SK-N-SH (cell line): Measurements from ENCODE around the gene PRKRIP1. TPM values are rescaled to one million over a fixed set of nuclear protein-coding genes. Genes with fewer than 3 reads are reported as not detected.

Experiments used
- CTCF ChIA-PET: fragments of 300-600, 350-600 bp; formaldehyde crosslinking; extraction: SDS; loops from one replicate; lab custom pipeline; 2021; lab: Yijun Ruan, JAX
- POLR2A ChIA-PET: fragments of 350-600 bp; sonication (Branson Sonifier 250); formaldehyde crosslinking; extraction: SDS; loops from one replicate; lab custom pipeline; 2020; ENCODE audit warnings: antibody characterized with exemption, inconsistent platforms; lab: Yijun Ruan, JAX
- DNase-seq: peaks from one replicate; pipeline ENCODE4 v3.0.0; 2012
- H2AFZ ChIP-seq: fragments of 200-600 bp; sonication (generic); 2 replicates; pipeline ENCODE4 v1.8.1; 2016; ENCODE audit warnings: antibody characterized with exemption, mild to moderate bottlenecking, low read depth
- H3F3A ChIP-seq: fragments of 200-600 bp; sonication (generic); replicated peaks from 2 replicates; pipeline ENCODE3; 2016; ENCODE audit warnings: antibody characterized with exemption, mild to moderate bottlenecking; ENCODE audit not compliant: insufficient read depth
- H3K27ac ChIP-seq, 2 experiments: fragments of 200-500 bp in 1 of 2; fragments of 200-600 bp in 1 of 2; sonication (Bioruptor generic) in 1 of 2; sonication (generic), shearing (Covaris generic) in 1 of 2; 2 replicates each; pipeline versions ENCODE4 v1.5.1 to v1.6.1; 2014 to 2016; ENCODE audit warnings: low read depth in 2 of 2, inconsistent platforms in 1 of 2, low read length in 1 of 2, mild to moderate bottlenecking in 1 of 2, mixed read lengths in 1 of 2
- H3K27me3 ChIP-seq: fragments of 200-600 bp; sonication (generic), shearing (Covaris generic); 2 replicates; pipeline ENCODE4 v1.6.1; 2016; ENCODE audit warnings: mixed run types; ENCODE audit not compliant: insufficient read depth
- H3K36me3 ChIP-seq, 2 experiments: fragments of 200-500 bp in 1 of 2; fragments of 200-600 bp in 1 of 2; sonication (Bioruptor generic) in 1 of 2; sonication (generic) in 1 of 2; replicated peaks in 1 of 2; 2 replicates each; pipeline versions ENCODE3 to v1.5.1; 2014 to 2016; ENCODE audit warnings: low read length in 1 of 2, mild to moderate bottlenecking in 1 of 2; ENCODE audit not compliant: insufficient read depth in 2 of 2, control insufficient read depth in 1 of 2
- H3K4me1 ChIP-seq, 2 experiments: fragments of 200-500 bp in 1 of 2; fragments of 200-600 bp in 1 of 2; sonication (Bioruptor generic) in 1 of 2; sonication (generic), shearing (Covaris generic) in 1 of 2; 2 replicates each; pipeline versions ENCODE4 v1.5.1 to v1.6.1; 2014 to 2016; ENCODE audit warnings: low read depth in 1 of 2, low read length in 1 of 2, mixed run types in 1 of 2; ENCODE audit not compliant: insufficient read depth in 2 of 2, control insufficient read depth in 1 of 2
- H3K4me2 ChIP-seq: fragments of 200-600 bp; sonication (generic), shearing (Covaris generic); 2 replicates; pipeline ENCODE4 v1.6.1; 2017; ENCODE audit warnings: mixed run types
- H3K4me3 ChIP-seq, 2 experiments: fragments of 200-500 bp in 1 of 2; fragments of 200-600 bp in 1 of 2; sonication (Bioruptor generic) in 1 of 2; sonication (generic), shearing (Covaris generic) in 1 of 2; 2 replicates each; pipeline versions ENCODE4 v1.5.1 to v1.8.1; 2014 to 2016; ENCODE audit warnings: low read depth in 2 of 2, inconsistent platforms in 1 of 2, low read length in 1 of 2, mild to moderate bottlenecking in 1 of 2, mixed read lengths in 1 of 2, moderate library complexity in 1 of 2
- H3K79me2 ChIP-seq: fragments of 200-600 bp; sonication (generic); 2 replicates; pipeline ENCODE4 v1.8.1; 2017; ENCODE audit warnings: mild to moderate bottlenecking; ENCODE audit not compliant: insufficient read depth
- H3K9ac ChIP-seq: fragments of 200-600 bp; sonication (generic); 2 replicates; pipeline ENCODE4 v1.6.1; 2017; ENCODE audit warnings: mixed run types
- H3K9me2 ChIP-seq: fragments of 200-600 bp; sonication (generic); 2 replicates; pipeline ENCODE4 v1.6.1; 2017; ENCODE audit warnings: mixed run types
- H3K9me3 ChIP-seq: fragments of 200-600 bp; sonication (generic); 2 replicates; pipeline ENCODE4 v1.6.1; 2017; ENCODE audit warnings: mixed run types, mild to moderate bottlenecking, moderate library complexity
- H4K20me1 ChIP-seq: fragments of 200-600 bp; sonication (generic); 2 replicates; pipeline ENCODE4 v1.6.1; 2017; ENCODE audit warnings: mild to moderate bottlenecking, mixed run types; ENCODE audit not compliant: insufficient read depth
- CHD2 ChIP-seq: fragments of 150-350 bp; IDR thresholded peaks from 2 replicates; pipeline ENCODE4 v1.6.1; 2018; ENCODE audit warnings: low read length; ENCODE audit not compliant: partially characterized antibody
- EP300 ChIP-seq, 2 experiments: IDR thresholded peaks; 2 replicates each; pipeline versions ENCODE4 v1.4.0 to v1.6.1; 2012; ENCODE audit warnings: borderline replicate concordance in 1 of 2, low read depth in 1 of 2, low read length in 1 of 2
- FOSL2 ChIP-seq: IDR thresholded peaks from 2 replicates; pipeline ENCODE4 v1.4.0; 2012; ENCODE audit warnings: low read depth, mild to moderate bottlenecking, moderate library complexity, borderline replicate concordance
- GATA2 ChIP-seq: sonication (generic); formaldehyde crosslinking; IDR thresholded peaks from 2 replicates; pipeline ENCODE4 v1.5.0; 2020; ENCODE audit warnings: mild to moderate bottlenecking, missing genetic modification reagents
- JUND ChIP-seq: IDR thresholded peaks from 2 replicates; pipeline ENCODE4 v1.4.0; 2012
- MAX ChIP-seq: IDR thresholded peaks from 2 replicates; pipeline ENCODE4 v1.4.0; 2012; ENCODE audit warnings: low read depth
- MXI1 ChIP-seq: IDR thresholded peaks from 2 replicates; pipeline ENCODE4 v1.6.1; 2012; ENCODE audit warnings: mild to moderate bottlenecking, low read depth, low read length, improper control_type of control experiment
- PBX3 ChIP-seq: IDR thresholded peaks from 2 replicates; pipeline ENCODE4; 2012
- RCOR1 ChIP-seq: fragments of 150-350 bp; IDR thresholded peaks from 2 replicates; pipeline ENCODE4 v1.6.1; 2017; ENCODE audit warnings: antibody characterized with exemption, low read length
- RFX5 ChIP-seq: IDR thresholded peaks from 2 replicates; pipeline ENCODE4 v1.6.1; 2012; ENCODE audit warnings: mild to moderate bottlenecking, improper control_type of control experiment, low read length
- RXRA ChIP-seq: IDR thresholded peaks from 2 replicates; pipeline ENCODE4 v1.4.0; 2012; ENCODE audit warnings: low read depth, mild to moderate bottlenecking, borderline replicate concordance
- SIN3A ChIP-seq: IDR thresholded peaks from 2 replicates; pipeline ENCODE4 v1.6.1; 2012; ENCODE audit warnings: low read depth, mild to moderate bottlenecking, low read length, moderate library complexity, borderline replicate concordance
- TCF12 ChIP-seq: IDR thresholded peaks from 2 replicates; pipeline ENCODE4 v1.4.0; 2012
- TEAD4 ChIP-seq: IDR thresholded peaks from 2 replicates; pipeline ENCODE4 v1.4.0; 2012; ENCODE audit warnings: mild to moderate bottlenecking, borderline replicate concordance; ENCODE audit not compliant: insufficient read depth
- ZBTB33 ChIP-seq: IDR thresholded peaks from 2 replicates; pipeline ENCODE4 v1.4.0; 2012; ENCODE audit warnings: low read depth, borderline replicate concordance
- WGBS: methylation state at CpG from one replicate; pipeline ENCODE4 v1.1.6; 2017; ENCODE audit warnings: low lambda C conversion rate; 5-methylcytosine and 5-hydroxymethylcytosine counted together
- polyA plus RNA-seq, 3 experiments: library from polyadenylated mRNA; depleted of rRNA; stranded (reverse); fragments of >200 nt; gene quantifications; 2 replicates each; pipeline ENCODE4 v1.2.3, GENCODE V29; 2012

The PRKRIP1 gene
- polyA plus RNA-seq, 1 of the 3 experiments (the other 2 are of a cell fraction), result 41.2 TPM

- Histone ChIP-seq H3K27ac (no peak overlapping the region), H3K4me2 (no peak overlapping the region), H4K20me1 (no peaks in the 10 kb centered on the region), H3F3A (peaks cover 24% of the 10 kb centered on the region), H3K9ac (no peak overlapping the region), H2AFZ (no peak overlapping the region), H3K79me2 (no peaks in the 10 kb centered on the region; the same call in 1 of the 2 replicates), H3K9me2 (no peaks in the 10 kb centered on the region), H3K4me3 (no peak overlapping the region), H3K4me1 (no peaks in the 10 kb centered on the region), H3K27me3 (no peaks in the 10 kb centered on the region), H3K9me3 (no peaks in the 10 kb centered on the region), H3K36me3 (peaks cover 9 to 37% of the 10 kb centered on the region in 2 experiments)
- POLR2A ChIA-PET, result no interaction called here
- WGBS, result 92% methylated on average over 3 of the region's 3 CpGs
- CTCF ChIA-PET, result interaction anchor here (0.7 to 18.3 kb wide), 8 partner anchors 8 to 847 kb away, joined by 3 to 421 read pairs (median 6); partner anchors contain the start of gene SH2B2
- no peak for TF ChIP-seq MAX
- TF ChIP-seq GATA2 (CRISPR knock-in tag), result no peak
- no peak for TF ChIP-seq RCOR1
- no peak for TF ChIP-seq TEAD4
- TF ChIP-seq MXI1, result no peak
- no peak for TF ChIP-seq JUND
- no peak for TF ChIP-seq EP300 (IDR thresholded peaks at IDR 0.05; ENCODE audit: borderline replicate concordance in 1 of 2, low read depth in 1 of 2, low read length in 1 of 2)
- no peak for TF ChIP-seq ZBTB33
- no peak for TF ChIP-seq RXRA
- TF ChIP-seq FOSL2, result no peak
- no peak for TF ChIP-seq CHD2
- TF ChIP-seq SIN3A, result no peak
- TF ChIP-seq TCF12, result no peak
- no peak for TF ChIP-seq PBX3
- no peak for TF ChIP-seq RFX5
- no peak for DNase-seq
Measured at GRCh38 chr7:102389810-102390209, 6.4 kb upstream of the PRKRIP1 start.
